Esophagus muscularis mucosa (tissue), 4 donors: ENCODE measurements around the gene LDHA.

Source experiments
- CTCF ChIP-seq, 3 experiments: fragments of 200-600 bp in 2 of 3; fragments of 450-650 bp in 1 of 3; sonication (generic) in 2 of 3; IDR thresholded peaks; one replicate each; pipeline ENCODE4 v1.5.1; 2017 to 2019; ENCODE audit warnings: antibody characterized with exemption in 3 of 3, mild to moderate bottlenecking in 2 of 3, moderate library complexity in 1 of 3
- EP300 ChIP-seq: sonication (generic); formaldehyde crosslinking; IDR thresholded peaks from one replicate; pipeline ENCODE4 v1.6.1; 2017; ENCODE audit warnings: antibody characterized with exemption
- POLR2A ChIP-seq: fragments of 450-650 bp; IDR thresholded peaks from one replicate; pipeline ENCODE4 v1.6.1; 2017; ENCODE audit warnings: antibody characterized with exemption, moderate library complexity, mild to moderate bottlenecking, low read depth

GRCh38 chr11:18365741-18366140 is 28.6 kb upstream of the LDHA start:
- no peak for TF ChIP-seq CTCF (IDR thresholded peaks at IDR 0.05)
- TF ChIP-seq POLR2A, result no peak
- no peak for TF ChIP-seq EP300
